HG03060 (cell line): ENCODE measurements around the gene PFDN5.
"Not testable (repeated sequence)": the region's sequence is repeated elsewhere in the genome, so short reads cannot be mapped to it uniquely, and the experiment has no call there.

Experiments used
- ATAC-seq: cut with Tn5 transposase; IDR thresholded peaks from one replicate; pipeline ENCODE4 v1.9.1; 2021; ENCODE audit warnings: low read depth, moderate number of reproducible peaks; ENCODE audit not compliant: unreplicated experiment

Gene PFDN5

DNA sequence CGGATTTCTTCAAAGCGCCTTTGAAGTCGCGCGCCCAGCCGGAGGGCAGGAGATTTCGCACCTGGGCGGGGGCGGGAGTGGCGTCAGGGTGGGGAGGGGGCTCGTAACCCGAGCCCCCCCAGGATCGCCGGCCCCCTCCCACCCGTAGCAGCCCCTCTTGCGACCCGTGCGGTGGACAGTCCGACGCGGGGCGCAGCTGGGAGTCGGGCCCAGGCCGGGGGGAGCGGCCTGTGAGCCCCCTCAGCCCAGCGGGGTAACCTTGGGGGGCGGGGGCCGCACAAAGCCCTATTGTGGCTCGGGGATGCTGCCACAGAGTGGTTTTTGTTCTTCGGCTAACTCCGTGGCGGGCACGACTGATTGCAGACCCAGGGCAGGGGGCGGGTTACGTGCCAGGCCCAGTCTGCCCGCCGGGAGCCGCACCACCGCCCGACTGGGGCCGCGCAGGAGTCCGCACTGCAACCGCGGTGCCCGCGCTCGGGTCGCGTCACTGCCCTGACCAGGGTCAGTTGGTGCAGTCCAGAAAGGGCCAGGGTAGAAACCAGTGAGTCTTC, 30.2 kb downstream of the PFDN5 start:
- no peak for ATAC-seq

DNA sequence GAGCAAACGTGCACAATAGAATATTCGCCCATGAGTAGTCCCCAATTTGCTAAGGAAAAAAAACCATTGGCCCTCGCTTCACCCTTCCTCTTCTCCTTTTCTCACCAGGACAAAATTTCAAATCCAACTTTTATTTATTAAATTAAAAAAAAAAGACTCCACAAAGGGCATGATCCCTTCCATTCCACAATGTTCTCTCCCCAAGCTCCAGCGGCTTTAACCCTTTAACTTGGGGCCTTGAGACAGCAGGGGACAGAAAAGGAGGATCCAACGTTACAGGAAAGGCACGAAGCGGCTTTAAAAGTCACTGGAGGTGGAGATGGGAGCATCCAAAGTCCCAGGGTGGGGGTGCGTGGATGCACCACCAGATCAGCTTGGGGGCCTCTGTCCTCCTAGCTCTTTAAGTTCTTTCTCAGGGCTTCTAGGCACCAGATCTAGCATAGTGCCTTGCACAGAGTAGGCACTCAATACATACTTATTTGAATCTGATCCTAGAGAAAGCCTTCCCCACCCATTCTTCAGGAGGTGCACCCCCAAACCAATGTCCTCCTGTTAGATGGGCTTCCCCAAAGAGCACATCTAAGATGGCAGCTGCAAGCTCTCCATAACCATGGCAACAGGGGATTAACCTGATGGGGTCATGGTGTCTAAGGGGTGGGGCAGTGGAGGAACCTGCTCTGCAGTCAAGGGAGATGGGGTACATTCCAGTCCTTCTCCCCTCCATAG, 31.3 kb downstream of the PFDN5 start:
- no peak for ATAC-seq

DNA sequence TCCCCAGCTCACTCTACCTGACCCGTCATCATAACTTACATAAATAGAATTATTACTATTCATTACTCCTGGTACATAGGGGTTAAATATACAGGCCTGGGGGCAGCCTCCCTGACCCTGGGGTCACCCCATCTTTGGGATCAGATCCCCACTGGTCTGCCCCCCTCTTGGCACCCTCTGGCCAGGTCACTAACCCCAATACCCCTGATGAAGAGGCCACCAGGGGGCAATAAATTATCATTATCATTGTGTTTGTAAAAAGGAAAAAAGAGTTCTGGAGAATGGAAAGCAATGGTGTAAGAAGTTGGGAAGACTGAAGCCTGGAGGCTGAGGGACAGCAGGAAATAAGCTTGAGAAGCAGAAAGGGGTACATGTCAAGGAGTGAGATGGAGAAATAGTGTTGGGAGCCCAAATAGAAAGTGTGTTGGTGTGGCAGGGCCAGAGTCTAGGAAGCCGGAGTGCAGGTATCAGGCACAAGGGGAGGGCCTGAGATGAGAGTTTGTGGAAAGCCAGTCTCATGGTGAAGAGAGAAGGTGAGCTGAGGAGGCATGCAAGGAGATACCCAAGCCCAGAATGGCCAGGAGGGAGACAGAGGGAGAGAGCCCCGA, 32.2 kb downstream of the PFDN5 start:
- ATAC-seq, result no peak

DNA sequence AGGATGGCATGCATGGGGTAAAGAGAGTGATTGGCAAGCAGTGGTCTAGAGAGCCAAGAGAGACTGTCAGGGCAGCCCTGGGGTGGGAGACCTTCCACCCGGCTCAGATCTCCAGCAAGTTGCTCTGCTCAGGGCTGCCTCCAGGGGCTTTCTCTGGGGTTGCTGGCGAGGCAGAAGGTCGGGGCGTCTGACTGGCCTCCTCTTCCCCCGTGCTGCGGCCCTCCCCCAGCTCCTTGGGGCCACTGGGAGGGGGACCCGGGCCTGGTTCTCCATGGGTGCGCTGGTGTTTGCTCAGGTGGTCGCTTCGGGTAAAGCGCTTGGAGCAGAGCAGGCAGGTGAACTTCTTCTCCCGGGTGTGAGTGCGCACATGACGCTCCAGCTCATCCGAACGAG, 32.7 kb downstream of the PFDN5 start:
- ATAC-seq, result no peak

DNA sequence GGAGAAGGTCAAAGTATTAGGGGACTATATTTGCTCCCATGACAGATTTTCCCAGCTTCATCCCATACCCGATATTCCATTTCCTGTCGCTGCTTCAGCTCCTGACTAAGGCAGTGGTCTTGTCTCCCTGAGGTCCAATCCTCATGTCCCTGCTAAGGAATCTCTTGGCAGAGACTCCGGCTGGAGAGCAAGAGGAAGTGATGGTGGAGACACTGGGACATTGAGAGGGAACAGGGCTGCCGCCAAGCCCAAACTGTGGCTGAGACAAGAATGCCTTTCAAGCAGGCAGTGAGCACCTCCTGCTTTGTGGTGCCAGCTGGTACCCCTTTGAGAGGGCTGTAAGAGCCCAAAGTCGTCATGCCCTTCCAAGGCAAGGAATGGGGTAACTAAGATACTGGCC, 35.3 kb downstream of the PFDN5 start:
- ATAC-seq, result no peak

DNA sequence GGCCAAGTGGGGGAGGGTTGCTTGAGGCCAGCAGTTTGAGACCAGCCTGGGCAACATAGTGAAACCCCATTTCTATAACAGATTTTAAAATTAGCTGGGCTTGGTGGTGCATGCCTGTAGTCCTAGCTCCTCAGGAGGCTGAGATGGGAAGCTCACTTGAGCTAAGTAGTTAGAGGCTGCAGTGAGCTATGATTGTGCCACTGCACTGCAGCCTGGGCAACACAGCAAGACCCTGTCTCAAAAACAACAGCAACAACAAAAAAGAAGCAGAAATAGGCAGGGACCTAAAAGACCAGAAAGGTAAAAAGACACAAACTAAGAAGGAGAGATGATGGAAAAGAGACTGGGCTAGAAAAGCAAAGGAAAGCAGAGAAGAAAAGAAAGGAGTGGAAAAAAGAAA, 37.0 kb downstream of the PFDN5 start:
- not testable (repeated sequence) for ATAC-seq

DNA sequence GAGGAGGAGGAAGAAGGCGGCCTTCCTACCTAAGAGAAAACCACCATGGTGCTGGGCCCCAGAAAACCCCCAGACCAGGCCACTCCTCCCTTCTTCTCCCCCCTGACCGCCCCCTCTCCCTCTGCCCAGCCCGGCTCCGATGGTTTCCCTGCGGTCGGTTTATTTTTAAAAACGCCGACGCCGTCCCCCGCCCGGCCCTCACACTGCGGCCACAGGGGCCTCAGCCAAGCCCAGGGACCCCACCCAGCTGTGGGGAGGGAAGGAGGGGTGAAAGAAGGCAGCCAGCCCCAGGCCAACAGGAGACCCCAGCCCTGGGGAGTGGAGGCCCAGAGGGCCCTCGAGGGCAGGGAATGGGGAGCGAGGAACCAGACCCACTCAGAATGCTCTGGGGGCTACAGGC, 37.4 kb downstream of the PFDN5 start:
- ATAC-seq, result no peak

DNA sequence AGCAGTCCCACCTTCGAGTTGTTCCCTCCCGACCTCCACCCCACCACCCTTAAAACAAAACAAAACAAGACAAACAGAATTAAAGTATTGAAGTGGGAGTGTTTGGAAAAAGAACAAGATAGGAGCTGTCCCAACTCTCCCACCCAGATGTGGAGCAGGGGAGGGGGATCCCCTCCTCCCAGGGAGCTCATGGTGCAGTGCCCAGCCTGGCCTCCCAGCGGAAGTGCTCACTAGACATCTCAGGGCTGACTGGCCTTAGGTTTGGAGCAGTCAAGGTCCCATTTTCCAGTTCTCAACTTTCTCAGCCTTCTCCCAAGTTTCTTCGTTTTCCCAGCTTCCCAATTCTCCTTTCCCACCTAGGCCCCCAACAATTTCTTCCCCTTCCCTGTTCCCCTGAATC, 37.9 kb downstream of the PFDN5 start:
- ATAC-seq, result no peak

DNA sequence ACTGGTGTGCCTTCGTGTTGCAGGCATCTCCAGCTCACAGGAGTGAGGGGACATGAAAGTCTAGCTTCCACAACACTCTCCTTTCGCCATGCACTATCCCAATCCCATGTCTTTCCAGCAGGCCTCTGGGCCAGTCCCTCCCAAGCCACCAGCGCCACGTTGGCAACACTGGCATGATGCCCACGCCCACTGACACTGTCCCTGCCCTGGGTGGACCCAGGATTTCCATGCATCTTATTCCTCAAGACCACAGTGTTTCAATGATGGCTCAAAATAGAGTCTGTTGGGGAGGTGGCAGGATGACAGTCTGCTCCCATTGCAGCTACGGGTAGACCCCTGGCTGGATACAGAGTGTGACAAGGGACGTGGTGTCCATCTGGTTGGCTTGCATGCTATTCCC, 38.5 kb downstream of the PFDN5 start:
- no peak for ATAC-seq

DNA sequence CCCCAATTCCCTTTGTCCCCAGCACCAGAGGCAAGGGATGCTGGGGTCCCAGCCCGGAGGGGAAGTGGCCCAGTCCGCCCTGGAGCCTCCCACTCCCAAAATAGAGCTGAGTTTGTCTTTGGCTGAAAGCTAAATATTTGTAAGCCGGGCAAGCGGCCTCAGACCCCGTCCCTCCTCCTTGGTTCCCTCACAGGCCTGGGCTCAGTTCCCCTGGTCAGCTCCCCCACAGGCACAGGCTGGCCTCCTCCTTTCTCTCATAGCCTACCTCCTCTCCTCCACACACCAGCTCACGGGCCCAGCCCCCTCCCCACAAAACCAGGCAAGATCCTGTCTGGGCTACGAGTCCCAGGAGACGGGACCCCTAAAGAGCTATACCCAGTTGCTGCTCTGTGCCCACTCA, 39.5 kb downstream of the PFDN5 start:
- ATAC-seq, result no peak

DNA sequence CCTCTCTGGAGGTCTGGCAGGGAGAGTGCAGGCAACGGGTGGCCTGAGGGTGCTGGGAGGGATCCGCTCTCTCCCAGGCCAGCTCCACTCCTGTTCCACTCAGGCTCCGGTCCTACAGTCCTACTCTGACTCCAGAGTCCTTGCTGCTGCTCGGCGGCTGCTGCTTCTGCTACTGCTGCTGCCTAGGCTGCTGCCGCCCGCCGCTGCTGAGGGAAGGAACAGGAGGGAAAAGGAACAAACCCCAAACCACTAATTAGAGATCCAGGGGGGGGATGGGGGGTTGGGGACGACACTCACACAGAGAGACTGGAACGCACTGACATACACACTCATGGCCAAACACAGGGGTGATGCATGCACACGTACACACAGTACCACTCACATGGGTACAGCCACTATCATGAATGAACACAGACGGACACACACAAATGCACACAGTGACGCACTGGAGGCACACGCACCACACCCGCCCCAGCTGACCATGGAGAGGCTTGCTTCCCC, 40.9 kb downstream of the PFDN5 start, which contains the start of gene SP7:
Gene SP7 (minus strand): TSS at position 174 of the 501 bp plus-strand sequence. CDS start 708 bp downstream, outside the sequence.
- ATAC-seq, result no peak

DNA sequence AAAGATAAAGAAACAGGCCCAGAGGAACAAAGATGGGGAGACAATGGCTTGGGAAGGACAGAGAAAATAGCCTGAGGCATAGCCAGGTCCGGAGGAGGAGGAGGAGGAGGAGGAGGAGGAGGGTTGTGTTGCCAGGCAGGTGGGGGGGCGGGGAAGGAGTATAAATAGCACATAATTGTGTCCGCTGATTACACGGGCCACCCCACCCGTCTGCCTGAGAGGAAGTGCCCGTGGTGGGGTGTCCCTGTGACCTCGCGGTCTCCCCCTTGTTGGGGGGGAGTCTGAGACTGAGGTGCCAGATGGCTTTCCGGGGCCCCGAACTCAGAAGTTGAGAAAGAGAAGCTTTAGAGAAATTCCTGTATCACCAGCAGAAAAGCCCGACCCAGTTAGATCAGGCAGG, 42.7 kb downstream of the PFDN5 start:
- ATAC-seq, result no peak

DNA sequence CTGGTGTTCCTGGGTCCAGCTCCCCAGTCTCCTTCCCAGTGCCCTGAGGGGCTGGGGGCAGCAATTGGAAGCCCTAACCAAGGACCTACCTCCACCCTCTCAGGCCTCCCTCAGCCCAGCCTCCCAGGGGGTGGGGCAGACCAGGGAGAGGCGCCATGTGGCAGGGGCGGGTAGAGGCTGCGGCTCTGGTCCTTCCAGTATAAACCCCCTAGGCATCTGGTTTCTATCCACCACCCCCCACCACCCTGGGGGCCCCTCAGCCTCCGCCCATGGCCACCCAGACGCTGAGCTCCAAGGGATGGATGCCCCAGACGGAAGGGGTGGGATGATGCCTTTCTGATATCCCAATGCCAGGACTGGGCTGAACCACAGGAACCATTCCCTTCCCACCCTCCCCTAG, 43.6 kb downstream of the PFDN5 start:
- no peak for ATAC-seq

DNA sequence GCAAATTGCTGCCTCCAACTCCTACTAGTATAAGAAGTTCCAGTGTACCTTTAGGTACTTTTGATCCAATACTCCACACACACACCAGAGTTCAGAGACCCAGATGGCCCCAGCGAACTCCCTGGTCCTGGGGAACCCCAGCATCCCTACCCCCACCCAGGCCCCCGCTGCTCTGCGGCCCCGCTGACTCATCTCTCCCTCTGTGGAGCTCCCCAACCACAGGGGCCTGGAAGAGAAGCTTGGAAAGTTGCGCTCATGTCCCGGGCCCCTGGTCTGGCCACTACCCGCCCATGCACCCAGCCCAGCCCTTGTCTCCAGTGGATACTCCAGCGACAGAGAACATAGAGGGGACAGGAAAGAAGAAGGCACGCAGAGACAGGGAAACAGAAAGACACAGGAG, 45.1 kb downstream of the PFDN5 start:
- no peak for ATAC-seq

DNA sequence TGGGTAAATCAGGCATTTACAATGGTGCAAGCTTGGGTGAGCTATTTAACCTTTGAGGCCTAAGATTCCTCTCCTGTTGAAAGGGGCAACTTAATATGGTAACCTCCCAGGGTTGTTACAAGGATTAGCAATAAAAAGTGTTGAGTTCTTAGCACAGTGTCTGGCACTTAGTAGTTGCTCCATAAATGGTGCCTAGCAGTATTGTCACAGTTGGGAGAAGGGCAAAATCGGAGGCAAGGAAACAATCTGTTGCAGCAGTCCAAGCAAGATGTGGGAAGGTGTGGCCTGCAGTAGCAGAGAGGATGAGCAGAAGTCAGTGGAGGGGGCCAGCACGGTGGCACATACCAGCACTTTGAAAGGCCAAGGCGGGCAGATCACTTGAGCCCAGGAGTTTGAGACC, 48.1 kb downstream of the PFDN5 start:
- ATAC-seq, result no peak

DNA sequence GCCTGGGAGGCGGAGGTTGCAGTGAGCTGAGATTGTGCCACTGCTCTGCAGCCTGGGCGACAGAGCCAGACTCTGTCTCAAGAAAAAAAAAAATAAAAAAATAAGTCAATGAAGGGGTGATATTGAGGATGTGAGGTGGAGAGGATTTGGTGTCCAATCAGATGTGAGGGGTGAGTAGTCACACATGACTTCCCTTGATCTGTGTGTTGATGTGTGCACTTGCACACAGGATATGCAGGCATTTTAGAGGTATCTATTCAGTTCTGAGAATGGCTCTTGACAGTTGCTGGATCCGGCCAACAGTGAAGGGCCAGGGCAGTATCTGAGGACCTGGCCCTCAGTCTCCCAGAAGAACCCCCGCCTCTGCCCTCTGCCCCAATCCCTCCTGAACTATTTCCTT, 48.6 kb downstream of the PFDN5 start:
- no peak for ATAC-seq

DNA sequence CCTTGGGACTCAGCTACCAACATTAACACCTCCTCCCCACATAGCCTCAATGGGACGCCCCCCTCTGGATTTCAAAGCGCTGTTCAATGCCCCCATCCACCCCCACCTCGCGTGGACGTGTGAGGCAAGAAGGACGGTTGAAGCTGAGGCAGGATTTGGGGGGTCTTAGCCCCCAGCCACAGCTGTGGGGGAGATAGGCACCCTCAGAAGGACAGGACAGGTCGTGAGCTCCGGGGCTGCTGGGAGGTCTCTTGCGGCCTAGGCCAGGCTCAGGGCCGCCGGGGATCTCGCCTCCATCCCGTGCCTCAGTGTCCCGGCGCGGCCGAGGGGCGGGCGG, 49.1 kb downstream of the PFDN5 start:
- no peak for ATAC-seq

DNA sequence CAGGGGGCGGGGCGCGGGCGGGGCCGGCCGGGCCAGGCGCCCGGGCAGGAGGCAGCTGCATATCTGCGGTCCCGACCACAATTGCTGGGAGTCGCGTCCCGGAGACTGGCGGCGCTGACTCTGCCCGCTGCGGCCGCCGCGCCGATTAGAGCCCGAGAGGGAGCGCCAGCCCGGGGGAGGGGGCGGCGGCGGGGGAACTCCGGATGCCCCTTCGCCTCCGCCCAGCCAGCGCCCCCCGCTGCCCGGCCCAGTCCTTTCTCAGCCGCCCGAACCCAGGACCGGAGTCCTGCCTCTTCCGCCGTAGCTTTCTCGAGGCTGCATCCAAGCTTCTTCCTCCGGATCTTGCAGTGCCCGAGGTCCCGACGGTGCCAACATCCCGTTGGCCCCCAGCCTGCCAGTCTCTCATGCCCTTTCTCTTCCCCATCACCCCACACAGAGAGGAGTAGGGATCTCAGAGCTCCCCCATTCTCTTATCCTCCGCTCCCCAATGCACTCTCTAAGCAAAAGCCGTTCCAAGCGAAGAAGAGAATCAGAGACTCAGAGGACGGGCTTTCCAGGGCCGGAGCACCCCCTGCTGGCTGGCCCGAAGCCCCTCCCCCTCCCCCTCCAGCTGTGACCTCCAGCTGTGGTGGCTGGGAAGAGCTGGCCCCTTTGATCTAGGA, 49.6 kb downstream of the PFDN5 start:
- no peak for ATAC-seq

DNA sequence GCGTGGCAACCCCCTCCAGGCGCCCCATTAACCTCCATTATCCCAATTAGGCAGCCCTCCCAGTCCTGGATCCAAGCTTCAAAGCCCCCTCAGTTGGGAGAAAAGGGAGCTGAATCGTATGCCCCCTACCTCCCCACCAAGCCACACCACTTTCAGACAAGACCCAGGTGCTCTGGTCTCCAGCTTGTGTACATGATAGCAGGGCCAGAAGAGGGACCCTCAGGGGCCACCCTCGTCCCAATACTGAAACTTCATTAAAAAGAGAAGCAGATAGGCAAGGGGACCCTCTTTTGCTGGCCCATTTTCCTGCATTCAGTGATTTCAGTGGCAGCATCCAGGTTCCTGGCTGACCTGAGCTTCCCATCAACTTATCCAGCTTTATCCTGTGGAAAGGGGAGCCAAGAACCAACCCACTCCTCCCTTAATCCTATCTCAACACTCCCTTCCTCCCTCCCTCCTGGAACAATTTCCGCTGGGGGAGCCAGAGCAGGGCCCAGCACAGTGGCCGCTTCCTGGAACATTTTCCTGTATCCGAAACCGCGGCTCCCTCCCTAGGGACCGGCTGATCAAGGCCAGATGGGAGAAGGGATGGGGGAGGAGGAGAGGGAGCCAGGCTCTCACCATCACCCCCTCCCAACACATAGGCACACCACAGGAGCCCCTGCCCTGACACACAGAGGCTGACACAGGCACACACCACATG, 50.3 kb downstream of the PFDN5 start:
- no peak for ATAC-seq

DNA sequence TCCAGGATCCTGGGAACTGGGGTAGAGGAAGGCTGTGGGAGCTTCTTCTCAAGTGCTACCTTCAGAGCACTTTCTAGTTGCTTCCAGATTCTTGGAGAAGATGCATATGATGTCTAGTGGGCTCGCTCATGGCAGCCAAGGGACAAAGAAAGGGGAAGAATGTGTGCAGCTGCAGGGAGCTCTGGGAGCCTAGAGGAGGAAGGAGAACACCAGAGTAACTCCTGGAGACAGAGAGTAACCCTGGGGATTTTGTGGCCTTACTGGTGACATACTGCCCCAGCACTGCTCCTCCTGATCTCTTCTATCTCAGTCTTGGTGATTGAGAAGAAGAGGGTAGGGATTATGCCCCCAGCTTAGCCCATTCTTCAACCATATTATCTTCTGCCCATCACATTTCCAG, 51.1 kb downstream of the PFDN5 start:
- no peak for ATAC-seq

DNA sequence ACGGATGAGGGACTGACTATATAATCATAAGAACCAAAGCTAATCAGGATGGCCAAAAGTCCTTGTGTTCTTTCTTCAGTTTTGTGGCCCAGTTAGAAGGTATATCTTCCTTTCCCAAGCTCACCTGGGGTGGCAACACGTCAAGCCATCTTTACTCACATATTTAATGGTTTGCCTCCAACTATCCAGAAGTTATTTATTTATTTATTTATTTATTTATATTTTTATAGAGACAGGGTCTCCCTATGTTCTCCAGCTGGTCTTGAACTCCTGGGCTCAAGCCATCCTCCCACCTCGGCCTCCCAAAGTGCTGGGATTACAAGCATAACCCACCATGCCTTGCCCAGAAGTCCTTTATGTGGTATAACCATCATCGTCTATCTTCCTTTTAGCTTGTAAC, 52.6 kb downstream of the PFDN5 start:
- no peak for ATAC-seq
